NCI-H1417 (cell line): ENCODE measurements around the gene ECD.

ENCODE experiments used
- DNase-seq, 3 experiments: peaks; one replicate each; lab custom pipeline; 2025; lab: John Stamatoyannopoulos, UW

ECD gene

GRCh38 chr10:73167783-73168464 lies at the start of gene ECD, which contains the start of gene FAM149B1:
ECD (minus strand) TSS chr10:73168008; CDS start chr10:73163937, 4,071 bp downstream.
FAM149B1 (plus strand) TSS chr10:73168119; CDS start chr10:73168340, 221 bp downstream.
- peak; percentile 80 to 92 (median 83) for DNase-seq

- DNase-seq, result no peak
Observed at GRCh38 chr10:73215749-73216148, 47.9 kb upstream of the ECD start.

- no peak for DNase-seq
Observed at GRCh38 chr10:73211106-73211811, 43.5 kb upstream of the ECD start.

GRCh38 chr10:73210395-73211105 lies 42.7 kb upstream of the ECD start:
- no peak for DNase-seq

GRCh38 chr10:73209705-73210104 lies 41.9 kb upstream of the ECD start:
- no peak for DNase-seq

GRCh38 chr10:73207883-73208282 lies 40.1 kb upstream of the ECD start:
- no peak for DNase-seq

- DNase-seq, result no peak
Observed at GRCh38 chr10:73206385-73206784, 38.6 kb upstream of the ECD start.

- DNase-seq, result no peak
Observed at GRCh38 chr10:73205890-73206289, 38.1 kb upstream of the ECD start.

- no peak for DNase-seq
Observed at GRCh38 chr10:73205081-73205480, 37.3 kb upstream of the ECD start.

GRCh38 chr10:73190188-73190587 lies 22.4 kb upstream of the ECD start:
- no peak for DNase-seq

GRCh38 chr10:73186266-73186665 lies 18.5 kb upstream of the ECD start:
- DNase-seq, result no peak

GRCh38 chr10:73183667-73184281 lies 16.0 kb upstream of the ECD start:
- DNase-seq, result no peak

GRCh38 chr10:73182568-73182967 lies 14.8 kb upstream of the ECD start:
- DNase-seq, result no peak

GRCh38 chr10:73174148-73174925 lies 6.5 kb upstream of the ECD start:
- no peak for DNase-seq

- DNase-seq, result no peak
Observed at GRCh38 chr10:73172867-73173266, 5.1 kb upstream of the ECD start.

GRCh38 chr10:73169320-73169719 lies 1.5 kb upstream of the ECD start:
- DNase-seq, result no peak

GRCh38 chr10:73168465-73168803 lies 626 bp upstream of the ECD start:
- DNase-seq, result no peak

- DNase-seq, result no peak
Observed at GRCh38 chr10:73167458-73167782, 388 bp downstream of the ECD start.

- DNase-seq, result no peak
Observed at GRCh38 chr10:73166972-73167371, 836 bp downstream of the ECD start.

GRCh38 chr10:73163096-73163495 lies 4.7 kb downstream of the ECD start:
- no peak for DNase-seq

- no peak for DNase-seq
Observed at GRCh38 chr10:73161662-73162061, 6.1 kb downstream of the ECD start.

GRCh38 chr10:73161079-73161478 lies 6.7 kb downstream of the ECD start:
- DNase-seq, result no peak
